Measurements from ENCODE around the gene BRSK1.

The BRSK1 gene

GRCh38 chr19:55352549-55353145 is 68.8 kb downstream of the BRSK1 start:
- DNase-seq (ENCODE audit: low read depth, low spot score): no peak

- DNase-seq (ENCODE audit: low read depth, low spot score): no peak
These were observed 69.6 kb downstream of the BRSK1 start for GRCh38 chr19:55353356-55353802.

- DNase-seq (ENCODE audit: low read depth, low spot score): no peak
These were observed 70.3 kb downstream of the BRSK1 start for GRCh38 chr19:55353803-55354697.

- DNase-seq (ENCODE audit: low read depth, low spot score): no peak
These were observed 71.0 kb downstream of the BRSK1 start, which contains the start of gene COX6B2 for GRCh38 chr19:55354698-55355212. Gene COX6B2 (minus strand): TSS chr19:55354719. CDS start chr19:55354521, 198 bp downstream.

- DNase-seq (ENCODE audit: low read depth, low spot score): no peak
These were observed 71.5 kb downstream of the BRSK1 start for GRCh38 chr19:55355213-55355821.

- no peak for DNase-seq (ENCODE audit: low read depth, low spot score)
These were observed 74.7 kb downstream of the BRSK1 start for GRCh38 chr19:55358493-55358892.

- no peak for DNase-seq (ENCODE audit: low read depth, low spot score)
These were observed 75.4 kb downstream of the BRSK1 start for GRCh38 chr19:55358943-55359908.

- no peak for DNase-seq (ENCODE audit: low read depth, low spot score)
These were observed 77.1 kb downstream of the BRSK1 start for GRCh38 chr19:55360902-55361301.
